HepG2 (cell line): ENCODE results near the gene DMXL1. TPM values are rescaled to one million over a fixed set of nuclear protein-coding genes. Genes with fewer than 3 reads are reported as not detected.

ENCODE experiments used
- ATAC-seq: fragments of 200-7000 bp; cut with Tn5 transposase; 3 replicates; pipeline ENCODE4 v1.9.1; 2020; ENCODE audit warnings: mild to moderate bottlenecking, moderate library complexity
- BruUV-seq: library from RNA; stranded (reverse); fragments of 400-500 nt; replicated peaks from 2 replicates; lab custom pipeline; 2021; lab: Mats Ljungman, UMichigan
- CTCF ChIA-PET: fragments of 300-600 bp; formaldehyde crosslinking; extraction: SDS; loops from one replicate; lab custom pipeline; 2021; ENCODE audit warnings: low total read pairs, inconsistent platforms, low intra/inter-chr PET ratio; lab: Yijun Ruan, JAX
- POLR2A ChIA-PET: fragments of 350-600 bp; sonication (Branson Sonifier 250); formaldehyde crosslinking; loops from one replicate; lab custom pipeline; 2020; ENCODE audit warnings: antibody characterized with exemption, inconsistent platforms; lab: Yijun Ruan, JAX
- DNase-seq: peaks from one replicate; pipeline ENCODE4 v3.0.0-alpha.2; 2015; ENCODE audit warnings: low spot score
- FAIRE-seq: peaks from 3 replicates; lab custom pipeline; 2011; peaks lifted over from hg19 to GRCh38; lab: Jason Lieb, UNC
- H2AFZ ChIP-seq: one replicate; pipeline ENCODE4 v1.6.1; 2011; ENCODE audit warnings: low read length, inconsistent platforms
- H3K27ac ChIP-seq: fragments of 300-600 bp; 3 replicates; pipeline ENCODE4 v1.8.0; 2011; ENCODE audit warnings: mixed run types, mild to moderate bottlenecking, mixed read lengths, low read length, inconsistent platforms; ENCODE audit not compliant: insufficient read depth; ENCODE audit errors: extremely low read length
- H3K27me3 ChIP-seq, 2 experiments: fragments of 200-600 bp in 1 of 2; 2 replicates in 1 of 2; 3 replicates in 1 of 2; pipeline versions ENCODE4 v1.6.0 to v1.8.0; 2011; ENCODE audit warnings: low read length in 2 of 2, mild to moderate bottlenecking in 2 of 2, moderate library complexity in 2 of 2, inconsistent platforms in 1 of 2; ENCODE audit not compliant: insufficient read depth in 2 of 2, control insufficient read depth in 1 of 2
- H3K36me3 ChIP-seq, 2 experiments: fragments of 200-600 bp in 1 of 2; replicated peaks in 1 of 2; 2 replicates in 1 of 2; 3 replicates in 1 of 2; pipeline versions ENCODE4 v1.5.1 to v1.8.0; 2011; ENCODE audit warnings: low read length in 2 of 2, inconsistent platforms in 1 of 2; ENCODE audit not compliant: insufficient read depth in 2 of 2, control insufficient read depth in 1 of 2
- H3K4me1 ChIP-seq: 2 replicates; pipeline ENCODE4 v1.5.1; 2012; ENCODE audit warnings: low read length, inconsistent platforms; ENCODE audit not compliant: insufficient read depth
- H3K4me2 ChIP-seq: 2 replicates; pipeline ENCODE4 v1.6.0; 2011; ENCODE audit warnings: low read depth, low read length, inconsistent platforms
- H3K4me3 ChIP-seq, 3 experiments: fragments of 200-600 bp in 1 of 3; sonication (generic), shearing (Covaris generic) in 1 of 3; replicated peaks in 1 of 3; 2 replicates each; pipeline ENCODE4 v1.5.1; 2011 to 2016; ENCODE audit warnings: low read length in 3 of 3, inconsistent platforms in 2 of 3, low read depth in 2 of 3, mild to moderate bottlenecking in 2 of 3, control low read depth in 1 of 3, mixed read lengths in 1 of 3; ENCODE audit not compliant: insufficient read depth in 1 of 3
- H3K79me2 ChIP-seq: one replicate; pipeline ENCODE4 v1.6.1; 2011; ENCODE audit warnings: low read length, inconsistent platforms; ENCODE audit not compliant: insufficient read depth
- H3K9ac ChIP-seq: 2 replicates; pipeline ENCODE4 v1.6.0; 2011; ENCODE audit warnings: mild to moderate bottlenecking, low read depth, low read length, inconsistent platforms; ENCODE audit not compliant: insufficient read depth
- H3K9me3 ChIP-seq: 2 replicates; pipeline ENCODE4 v1.5.1; 2012; ENCODE audit warnings: mild to moderate bottlenecking, low read length
- H4K20me1 ChIP-seq: 2 replicates; pipeline ENCODE4 v1.6.0; 2011; ENCODE audit warnings: inconsistent platforms, mild to moderate bottlenecking, low read length, moderate library complexity; ENCODE audit not compliant: insufficient read depth
- NFIC ChIP-seq: IDR thresholded peaks from 2 replicates; pipeline ENCODE4 v1.6.1; 2012; ENCODE audit warnings: mild to moderate bottlenecking, low read length, inconsistent platforms
- PHF20 ChIP-seq: sonication (generic); formaldehyde crosslinking; IDR thresholded peaks from 2 replicates; pipeline ENCODE4 v1.5.0; 2020; ENCODE audit warnings: mild to moderate bottlenecking, missing genetic modification reagents
- SP140L ChIP-seq: sonication (generic); formaldehyde crosslinking; IDR thresholded peaks from 2 replicates; pipeline ENCODE4 v1.4.0; 2020; ENCODE audit warnings: missing genetic modification reagents, borderline replicate concordance
- SRSF9 ChIP-seq: fragments of 200-400 bp; formaldehyde crosslinking; IDR thresholded peaks from 2 replicates; pipeline ENCODE4 v1.6.1; 2018; ENCODE audit warnings: borderline replicate concordance, mild to moderate bottlenecking, low read depth, low read length; ENCODE audit not compliant: insufficient read depth, poor library complexity, severe bottlenecking
- ZFP82 ChIP-seq: sonication (generic); formaldehyde crosslinking; IDR thresholded peaks from 2 replicates; pipeline ENCODE4 v1.5.1; 2020; ENCODE audit warnings: mild to moderate bottlenecking, missing genetic modification reagents, borderline replicate concordance
- ZMYM4 ChIP-seq: sonication (generic); formaldehyde crosslinking; IDR thresholded peaks from 2 replicates; pipeline ENCODE4 v1.8.1; 2023; ENCODE audit warnings: mild to moderate bottlenecking, missing genetic modification reagents
- ZNF292 ChIP-seq: sonication (generic); formaldehyde crosslinking; IDR thresholded peaks from 2 replicates; pipeline ENCODE4 v1.8.1; 2022; ENCODE audit warnings: mild to moderate bottlenecking, low read depth, missing genetic modification reagents, borderline replicate concordance
- ZNF619 ChIP-seq: sonication (generic); formaldehyde crosslinking; IDR thresholded peaks from 2 replicates; pipeline ENCODE4 v1.4.0; 2020; ENCODE audit warnings: mild to moderate bottlenecking, missing genetic modification reagents
- ZNF737 ChIP-seq: sonication (generic); formaldehyde crosslinking; IDR thresholded peaks from 2 replicates; pipeline ENCODE4 v1.5.0; 2020; ENCODE audit warnings: missing genetic modification reagents, mild to moderate bottlenecking, borderline replicate concordance
- ZNF747 ChIP-seq: sonication (generic); formaldehyde crosslinking; IDR thresholded peaks from 2 replicates; pipeline ENCODE4 v1.8.1; 2023; ENCODE audit warnings: missing genetic modification reagents, mild to moderate bottlenecking, borderline replicate concordance
- WGBS: methylation state at CpG from one replicate; pipeline ENCODE4 v1.1.6; 2017; ENCODE audit warnings: low lambda C conversion rate; 5-methylcytosine and 5-hydroxymethylcytosine counted together
- in situ Hi-C: cut with HindIII; loops from 2 replicates; pipeline ENCODE4 v1.10.0; 2017; ENCODE audit warnings: low pct_unique_long_range_greater_than_20kb; ENCODE audit not compliant: extremely low pct_ligation_motif_present
- intact Hi-C: fragments of 100-400 bp; cut with micrococcal nuclease; formaldehyde crosslinking; loops from one replicate; pipeline ENCODE4 v1.10.0; 2022; ENCODE audit not compliant: unreplicated experiment
- polyA plus RNA-seq, 8 experiments: library from polyadenylated mRNA; depleted of rRNA in 3 of 8; stranded (reverse) in 7 of 8; unstranded in 1 of 8; fragments of >200 nt; fragmentation: Illumina TruSeq in 4 of 8; extraction: Trizol in 4 of 8; gene quantifications; 2 replicates each; pipeline versions ENCODE4 v1.2.1 to v1.2.3, GENCODE V29; 2011 to 2016; ENCODE audit warnings: low read depth in 4 of 8, missing spikeins in 1 of 8, mixed read lengths in 1 of 8; ENCODE audit not compliant: insufficient read depth in 1 of 8
- total RNA-seq, 5 experiments: library from RNA; depleted of rRNA; stranded (reverse); fragments of >200 nt; fragmentation: Illumina TruSeq; extraction: Trizol; gene quantifications; 2 replicates each; pipeline ENCODE4 v1.2.3, GENCODE V29; 2016; ENCODE audit warnings: low read depth in 1 of 5
- TF ChIP-seq, protein P1 (sequence below): sonication (generic); formaldehyde crosslinking; IDR thresholded peaks from 2 replicates; pipeline ENCODE4 v1.5.0; 2020; ENCODE audit warnings: mild to moderate bottlenecking, missing genetic modification reagents, borderline replicate concordance
- TF ChIP-seq, protein P2 (sequence below): IDR thresholded peaks from 2 replicates; pipeline ENCODE4 v1.6.1; 2018; ENCODE audit warnings: missing genetic modification reagents

The DMXL1 gene
- total and polyA plus RNA-seq, 2 of the 13 experiments (the other 11 are each of a cell fraction or from before 2014, with no cell fraction given): 6.9 to 18.6 TPM

- in situ Hi-C loops (no loop called here), intact Hi-C loops (no loop called here)
- no peak for DNase-seq
- no peak for FAIRE-seq
- TF ChIP-seq ZNF747 (CRISPR knock-in tag) (no peak), NFIC (no peak), SRSF9 (no peak), ZFP82 (CRISPR knock-in tag) (no peak), ZNF292 (CRISPR knock-in tag) (no peak), SP140L (no peak), ZNF737 (CRISPR knock-in tag) (no peak), PHF20 (CRISPR knock-in tag) (no peak), ZNF619 (CRISPR knock-in tag) (no peak), ZMYM4 (CRISPR knock-in tag) (no peak)
- TF ChIP-seq, protein P1, sequence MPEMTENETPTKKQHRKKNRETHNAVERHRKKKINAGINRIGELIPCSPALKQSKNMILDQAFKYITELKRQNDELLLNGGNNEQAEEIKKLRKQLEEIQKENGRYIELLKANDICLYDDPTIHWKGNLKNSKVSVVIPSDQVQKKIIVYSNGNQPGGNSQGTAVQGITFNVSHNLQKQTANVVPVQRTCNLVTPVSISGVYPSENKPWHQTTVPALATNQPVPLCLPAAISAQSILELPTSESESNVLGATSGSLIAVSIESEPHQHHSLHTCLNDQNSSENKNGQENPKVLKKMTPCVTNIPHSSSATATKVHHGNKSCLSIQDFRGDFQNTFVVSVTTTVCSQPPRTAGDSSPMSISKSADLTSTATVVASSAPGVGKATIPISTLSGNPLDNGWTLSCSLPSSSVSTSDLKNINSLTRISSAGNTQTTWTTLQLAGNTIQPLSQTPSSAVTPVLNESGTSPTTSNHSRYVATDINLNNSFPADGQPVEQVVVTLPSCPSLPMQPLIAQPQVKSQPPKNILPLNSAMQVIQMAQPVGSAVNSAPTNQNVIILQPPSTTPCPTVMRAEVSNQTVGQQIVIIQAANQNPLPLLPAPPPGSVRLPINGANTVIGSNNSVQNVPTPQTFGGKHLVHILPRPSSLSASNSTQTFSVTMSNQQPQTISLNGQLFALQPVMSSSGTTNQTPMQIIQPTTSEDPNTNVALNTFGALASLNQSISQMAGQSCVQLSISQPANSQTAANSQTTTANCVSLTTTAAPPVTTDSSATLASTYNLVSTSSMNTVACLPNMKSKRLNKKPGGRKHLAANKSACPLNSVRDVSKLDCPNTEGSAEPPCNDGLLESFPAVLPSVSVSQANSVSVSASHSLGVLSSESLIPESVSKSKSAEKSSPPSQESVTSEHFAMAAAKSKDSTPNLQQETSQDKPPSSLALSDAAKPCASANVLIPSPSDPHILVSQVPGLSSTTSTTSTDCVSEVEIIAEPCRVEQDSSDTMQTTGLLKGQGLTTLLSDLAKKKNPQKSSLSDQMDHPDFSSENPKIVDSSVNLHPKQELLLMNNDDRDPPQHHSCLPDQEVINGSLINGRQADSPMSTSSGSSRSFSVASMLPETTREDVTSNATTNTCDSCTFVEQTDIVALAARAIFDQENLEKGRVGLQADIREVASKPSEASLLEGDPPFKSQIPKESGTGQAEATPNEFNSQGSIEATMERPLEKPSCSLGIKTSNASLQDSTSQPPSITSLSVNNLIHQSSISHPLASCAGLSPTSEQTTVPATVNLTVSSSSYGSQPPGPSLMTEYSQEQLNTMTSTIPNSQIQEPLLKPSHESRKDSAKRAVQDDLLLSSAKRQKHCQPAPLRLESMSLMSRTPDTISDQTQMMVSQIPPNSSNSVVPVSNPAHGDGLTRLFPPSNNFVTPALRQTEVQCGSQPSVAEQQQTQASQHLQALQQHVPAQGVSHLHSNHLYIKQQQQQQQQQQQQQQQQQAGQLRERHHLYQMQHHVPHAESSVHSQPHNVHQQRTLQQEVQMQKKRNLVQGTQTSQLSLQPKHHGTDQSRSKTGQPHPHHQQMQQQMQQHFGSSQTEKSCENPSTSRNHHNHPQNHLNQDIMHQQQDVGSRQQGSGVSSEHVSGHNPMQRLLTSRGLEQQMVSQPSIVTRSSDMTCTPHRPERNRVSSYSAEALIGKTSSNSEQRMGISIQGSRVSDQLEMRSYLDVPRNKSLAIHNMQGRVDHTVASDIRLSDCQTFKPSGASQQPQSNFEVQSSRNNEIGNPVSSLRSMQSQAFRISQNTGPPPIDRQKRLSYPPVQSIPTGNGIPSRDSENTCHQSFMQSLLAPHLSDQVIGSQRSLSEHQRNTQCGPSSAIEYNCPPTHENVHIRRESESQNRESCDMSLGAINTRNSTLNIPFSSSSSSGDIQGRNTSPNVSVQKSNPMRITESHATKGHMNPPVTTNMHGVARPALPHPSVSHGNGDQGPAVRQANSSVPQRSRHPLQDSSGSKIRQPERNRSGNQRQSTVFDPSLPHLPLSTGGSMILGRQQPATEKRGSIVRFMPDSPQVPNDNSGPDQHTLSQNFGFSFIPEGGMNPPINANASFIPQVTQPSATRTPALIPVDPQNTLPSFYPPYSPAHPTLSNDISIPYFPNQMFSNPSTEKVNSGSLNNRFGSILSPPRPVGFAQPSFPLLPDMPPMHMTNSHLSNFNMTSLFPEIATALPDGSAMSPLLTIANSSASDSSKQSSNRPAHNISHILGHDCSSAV: no peak
- TF ChIP-seq, protein P2, sequence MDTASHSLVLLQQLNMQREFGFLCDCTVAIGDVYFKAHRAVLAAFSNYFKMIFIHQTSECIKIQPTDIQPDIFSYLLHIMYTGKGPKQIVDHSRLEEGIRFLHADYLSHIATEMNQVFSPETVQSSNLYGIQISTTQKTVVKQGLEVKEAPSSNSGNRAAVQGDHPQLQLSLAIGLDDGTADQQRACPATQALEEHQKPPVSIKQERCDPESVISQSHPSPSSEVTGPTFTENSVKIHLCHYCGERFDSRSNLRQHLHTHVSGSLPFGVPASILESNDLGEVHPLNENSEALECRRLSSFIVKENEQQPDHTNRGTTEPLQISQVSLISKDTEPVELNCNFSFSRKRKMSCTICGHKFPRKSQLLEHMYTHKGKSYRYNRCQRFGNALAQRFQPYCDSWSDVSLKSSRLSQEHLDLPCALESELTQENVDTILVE (CRISPR knock-in tag): no peak
- Histone ChIP-seq H3K36me3 (no peaks in the 10 kb centered on the region; a peak in 1 of 5 replicates), H3K4me2 (no peak overlapping the region), H3K27ac (no peak overlapping the region), H3K27me3 (no peaks in the 10 kb centered on the region), H3K9me3 (no peaks in the 10 kb centered on the region), H3K79me2 (no peaks in the 10 kb centered on the region), H4K20me1 (no peaks in the 10 kb centered on the region), H3K4me1 (no peaks in the 10 kb centered on the region), H2AFZ (no peak overlapping the region), H3K9ac (no peak overlapping the region), H3K4me3 (no peak overlapping the region)
- no peak for ATAC-seq
- BruUV-seq: no TSS peak
- WGBS: 95% methylated on average over 4 of the region's 4 CpGs
- ChIA-PET POLR2A (no interaction called here), CTCF (no interaction called here)
These were observed 90.5 kb downstream of the DMXL1 start for GRCh38 chr5:119161430-119161829.
